SK-N-MC (cell line): ENCODE results near the gene DMBT1.

Experiments used
- EZH2 ChIP-seq: fragments of 200-600 bp; sonication (generic); IDR thresholded peaks from one replicate; pipeline ENCODE4 v1.6.1; 2017; ENCODE audit warnings: antibody characterized with exemption
- FOXP2 ChIP-seq: optimal IDR thresholded peaks from 2 replicates; pipeline ENCODE3; 2011; ENCODE audit warnings: mild to moderate bottlenecking, moderate library complexity; ENCODE audit not compliant: insufficient read depth; ENCODE audit errors: extremely low read length, control extremely low read depth
- POLR2AphosphoS5 ChIP-seq: IDR thresholded peaks from 2 replicates; pipeline ENCODE4 v1.6.1; 2012; ENCODE audit warnings: mild to moderate bottlenecking, low read depth, low read length, borderline replicate concordance

DNA sequence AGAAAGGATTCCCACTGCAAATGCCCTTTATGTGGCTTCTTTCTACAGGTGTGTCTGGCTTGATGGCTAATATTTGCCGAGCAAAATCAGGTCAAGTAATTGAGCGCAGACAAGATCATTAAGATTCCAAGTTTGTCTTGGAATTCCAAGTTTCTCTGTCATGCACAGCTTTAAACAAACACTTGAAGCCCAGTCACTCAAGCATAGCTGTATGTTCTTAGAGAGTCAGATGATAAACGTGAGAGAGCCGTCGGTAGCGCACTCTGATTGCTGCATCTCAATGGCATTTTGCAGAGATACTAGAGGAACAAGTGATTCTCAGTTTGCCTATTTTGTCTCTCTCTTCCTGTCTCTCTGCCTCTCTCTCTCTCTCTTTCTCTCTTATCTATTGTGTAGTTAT, 658 bp downstream of the DMBT1 start:
- no peak for TF ChIP-seq POLR2AphosphoS5
- no peak for TF ChIP-seq EZH2
- TF ChIP-seq FOXP2, result no peak
